Neural cell (in vitro differentiated cells): ENCODE measurements around the gene GDF11. TPM values are rescaled to one million over a fixed set of nuclear protein-coding genes. Genes with fewer than 3 reads are reported as not detected.

Source experiments
- H2AFZ ChIP-seq: fragments of 200-600, 300-800 bp; sonication (generic), shearing (Covaris generic); 2 replicates; pipeline ENCODE4 v1.6.0; 2014; ENCODE audit warnings: low read depth, mild to moderate bottlenecking, antibody characterized with exemption, low read length, moderate library complexity
- H3F3A ChIP-seq: fragments of 200-600 bp; shearing (Covaris generic); 2 replicates; pipeline ENCODE4 v1.6.1; 2016; ENCODE audit warnings: mild to moderate bottlenecking, moderate library complexity, mixed read lengths, antibody characterized with exemption, low read length; ENCODE audit not compliant: insufficient read depth, poor library complexity, severe bottlenecking
- H3K27ac ChIP-seq: fragments of 200-600, 300-800 bp; sonication (generic), shearing (Covaris generic); 2 replicates; pipeline ENCODE4 v1.5.1; 2014; ENCODE audit warnings: mild to moderate bottlenecking, low read length, moderate library complexity
- H3K27me3 ChIP-seq: fragments of 300-800, 200-600 bp; sonication (generic), shearing (Covaris generic); 2 replicates; pipeline ENCODE4 v1.6.0; 2014; ENCODE audit warnings: mild to moderate bottlenecking, low read depth, low read length, moderate library complexity; ENCODE audit not compliant: insufficient read depth
- H3K36me3 ChIP-seq: fragments of 300-800, 200-600 bp; sonication (generic), shearing (Covaris generic); 2 replicates; pipeline ENCODE4 v1.5.1; 2014; ENCODE audit warnings: mild to moderate bottlenecking, antibody characterized with exemption, low read length, moderate library complexity; ENCODE audit not compliant: insufficient read depth
- H3K4me2 ChIP-seq: fragments of 300-800, 200-600 bp; sonication (generic), shearing (Covaris generic); 2 replicates; pipeline ENCODE4 v1.6.0; 2014; ENCODE audit warnings: mild to moderate bottlenecking, low read length
- H3K4me3 ChIP-seq: fragments of 300-800, 200-600 bp; sonication (generic), shearing (Covaris generic); 2 replicates; pipeline ENCODE4 v1.5.1; 2014; ENCODE audit warnings: mild to moderate bottlenecking, low read length, moderate library complexity
- H3K79me2 ChIP-seq: fragments of 200-600 bp; shearing (Covaris generic); replicated peaks from 2 replicates; pipeline ENCODE4 v1.6.0; 2014; ENCODE audit warnings: mild to moderate bottlenecking, low read length, moderate library complexity; ENCODE audit not compliant: insufficient read depth
- H3K9ac ChIP-seq: fragments of 300-800, 200-600 bp; sonication (generic), shearing (Covaris generic); 2 replicates; pipeline ENCODE4 v1.6.1; 2016; ENCODE audit warnings: mild to moderate bottlenecking, low read length, mixed read lengths
- H3K9me2 ChIP-seq: fragments of 200-600 bp; shearing (Covaris generic); 2 replicates; pipeline ENCODE4 v1.6.1; 2016; ENCODE audit warnings: mild to moderate bottlenecking, low read length, mixed read lengths; ENCODE audit not compliant: insufficient read depth
- H3K9me3 ChIP-seq: fragments of 200-600, 300-800 bp; sonication (generic), shearing (Covaris generic); 2 replicates; pipeline ENCODE4 v1.6.1; 2016; ENCODE audit warnings: mild to moderate bottlenecking, mixed run types, low read length, moderate library complexity, mixed read lengths
- H4K20me1 ChIP-seq: fragments of 200-600 bp; shearing (Covaris generic); 2 replicates; pipeline ENCODE4 v1.6.1; 2016; ENCODE audit warnings: mild to moderate bottlenecking, mixed run types; ENCODE audit not compliant: insufficient read depth
- EP300 ChIP-seq: fragments of 450-650 bp; conservative IDR thresholded peaks from 2 replicates; pipeline ENCODE4 v1.6.1; 2014; ENCODE audit warnings: antibody characterized with exemption, mild to moderate bottlenecking, moderate library complexity; ENCODE audit not compliant: poor library complexity, severe bottlenecking
- EZH2 ChIP-seq: fragments of 200-600, 300-800 bp; shearing (Covaris generic), sonication (generic); IDR thresholded peaks from 2 replicates; pipeline ENCODE4 v1.6.1; 2014; ENCODE audit warnings: antibody characterized with exemption, low read length, borderline replicate concordance, mild to moderate bottlenecking; ENCODE audit not compliant: insufficient read depth, poor library complexity, severe bottlenecking
- MXI1 ChIP-seq: fragments of 450-650 bp; conservative IDR thresholded peaks from 2 replicates; pipeline ENCODE4 v1.6.1; 2014; ENCODE audit warnings: antibody characterized with exemption, mild to moderate bottlenecking; ENCODE audit not compliant: poor library complexity, severe bottlenecking
- POLR2AphosphoS5 ChIP-seq: IDR thresholded peaks from 2 replicates; pipeline ENCODE4 v1.6.1; 2012
- RAD21 ChIP-seq: fragments of 450-650 bp; conservative IDR thresholded peaks from 2 replicates; pipeline ENCODE4 v1.6.1; 2014; ENCODE audit warnings: antibody characterized with exemption, mild to moderate bottlenecking, moderate library complexity
- REST ChIP-seq: IDR thresholded peaks from 2 replicates; pipeline ENCODE4 v1.6.1; 2012; ENCODE audit warnings: borderline replicate concordance
- SMC3 ChIP-seq: fragments of 450-650 bp; conservative IDR thresholded peaks from 2 replicates; pipeline ENCODE4 v1.6.1; 2014; ENCODE audit warnings: antibody characterized with exemption, mild to moderate bottlenecking, moderate library complexity; ENCODE audit not compliant: poor library complexity
- TAF1 ChIP-seq: IDR thresholded peaks from 2 replicates; pipeline ENCODE4 v1.6.1; 2012; ENCODE audit warnings: low read depth
- polyA plus RNA-seq: library from polyadenylated mRNA; depleted of rRNA; stranded (reverse); fragments of >200 nt; gene quantifications from 2 replicates; pipeline ENCODE4 v1.2.3, GENCODE V29; 2014
- TF ChIP-seq, protein P1 (sequence below): fragments of 450-650 bp; IDR thresholded peaks from 2 replicates; pipeline ENCODE4 v1.5.1; 2014; ENCODE audit warnings: antibody characterized with exemption, mild to moderate bottlenecking, moderate library complexity; ENCODE audit not compliant: poor library complexity, severe bottlenecking

GDF11 gene
- polyA plus RNA-seq, 1 donor from 2014 or later: 16.0 TPM

GRCh38 chr12:55734595-55734994 is 8.3 kb upstream of the GDF11 start:
- Histone ChIP-seq H3K36me3 (no peaks in the 10 kb centered on the region), H3K27me3 (no peaks in the 10 kb centered on the region), H3K4me2 (no peak overlapping the region), H3K9ac (no peak overlapping the region), H3K4me3 (no peak overlapping the region), H3F3A (peaks cover 9% of the 10 kb centered on the region), H3K79me2 (peaks cover 6% of the 10 kb centered on the region), H2AFZ (no peak overlapping the region), H4K20me1 (no peaks in the 10 kb centered on the region), H3K27ac (no peak overlapping the region), H3K9me3 (no peaks in the 10 kb centered on the region), H3K9me2 (no peaks in the 10 kb centered on the region)
- TF ChIP-seq REST (no peak), MXI1 (no peak), SMC3 (no peak), EZH2 (no peak), EP300 (no peak), RAD21 (no peak), POLR2AphosphoS5 (no peak)
- TF ChIP-seq, protein P1, sequence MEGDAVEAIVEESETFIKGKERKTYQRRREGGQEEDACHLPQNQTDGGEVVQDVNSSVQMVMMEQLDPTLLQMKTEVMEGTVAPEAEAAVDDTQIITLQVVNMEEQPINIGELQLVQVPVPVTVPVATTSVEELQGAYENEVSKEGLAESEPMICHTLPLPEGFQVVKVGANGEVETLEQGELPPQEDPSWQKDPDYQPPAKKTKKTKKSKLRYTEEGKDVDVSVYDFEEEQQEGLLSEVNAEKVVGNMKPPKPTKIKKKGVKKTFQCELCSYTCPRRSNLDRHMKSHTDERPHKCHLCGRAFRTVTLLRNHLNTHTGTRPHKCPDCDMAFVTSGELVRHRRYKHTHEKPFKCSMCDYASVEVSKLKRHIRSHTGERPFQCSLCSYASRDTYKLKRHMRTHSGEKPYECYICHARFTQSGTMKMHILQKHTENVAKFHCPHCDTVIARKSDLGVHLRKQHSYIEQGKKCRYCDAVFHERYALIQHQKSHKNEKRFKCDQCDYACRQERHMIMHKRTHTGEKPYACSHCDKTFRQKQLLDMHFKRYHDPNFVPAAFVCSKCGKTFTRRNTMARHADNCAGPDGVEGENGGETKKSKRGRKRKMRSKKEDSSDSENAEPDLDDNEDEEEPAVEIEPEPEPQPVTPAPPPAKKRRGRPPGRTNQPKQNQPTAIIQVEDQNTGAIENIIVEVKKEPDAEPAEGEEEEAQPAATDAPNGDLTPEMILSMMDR: no peak

DNA sequence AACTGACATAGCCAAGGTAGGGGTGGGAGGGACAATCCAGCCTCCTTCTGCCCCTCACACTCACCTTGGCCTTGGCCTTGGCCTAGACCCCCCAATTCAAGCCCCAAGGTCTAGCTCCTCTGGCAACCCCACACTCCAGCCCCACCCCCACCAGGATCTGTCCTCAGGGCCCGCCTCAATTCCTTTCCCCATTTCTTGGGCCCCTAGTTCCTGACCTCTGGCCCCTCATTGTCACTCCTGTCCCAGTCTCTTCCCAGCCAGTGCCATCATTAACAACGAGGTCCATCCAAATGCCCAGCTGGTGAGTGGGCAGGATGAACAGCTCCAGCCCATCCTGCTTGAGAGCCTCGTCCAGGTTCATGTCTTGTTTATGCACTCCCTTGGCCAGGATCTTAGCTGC is 6.8 kb upstream of the GDF11 start:
- TF ChIP-seq TAF1: no peak
- TF ChIP-seq POLR2AphosphoS5: no peak
- TF ChIP-seq, protein P1: no peak
- no peak for TF ChIP-seq RAD21
- no peak for TF ChIP-seq SMC3
- TF ChIP-seq REST: no peak
- no peak for TF ChIP-seq EP300
- no peak for TF ChIP-seq EZH2
- no peak for TF ChIP-seq MXI1
- peaks cover 9% of the 10 kb centered on the region for H3F3A ChIP-seq
- no peak overlapping the region for H2AFZ ChIP-seq
- no peaks in the 10 kb centered on the region for H4K20me1 ChIP-seq
- no peak overlapping the region for H3K9ac ChIP-seq
- no peak overlapping the region for H3K4me2 ChIP-seq
- no peaks in the 10 kb centered on the region for H3K36me3 ChIP-seq
- H3K27me3 ChIP-seq: no peaks in the 10 kb centered on the region
- H3K27ac ChIP-seq: peak overlapping the region; percentile 97
- no peak overlapping the region for H3K4me3 ChIP-seq
- no peaks in the 10 kb centered on the region for H3K9me2 ChIP-seq
- peaks cover 6% of the 10 kb centered on the region for H3K79me2 ChIP-seq
- H3K9me3 ChIP-seq: no peaks in the 10 kb centered on the region
